ENCODE measurements around the gene OLFM2.

Gene OLFM2

DNA sequence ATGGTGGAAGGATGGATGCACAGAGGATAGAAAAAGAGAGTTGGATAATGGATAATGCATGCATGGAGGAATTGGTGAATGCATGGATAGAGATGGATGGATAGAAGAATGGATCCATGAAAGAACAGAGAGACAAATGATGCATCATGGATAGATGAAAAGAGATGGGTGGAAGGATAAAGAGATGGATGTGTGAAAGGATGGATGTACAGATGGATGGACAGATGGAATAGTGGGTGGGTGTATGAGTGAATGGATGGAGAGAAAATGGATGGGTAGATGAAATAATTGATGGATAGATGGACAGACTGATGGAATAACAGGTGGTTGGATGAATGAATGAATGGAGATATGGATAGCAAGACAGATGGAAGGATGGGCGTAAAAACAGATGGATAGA lies 25.7 kb downstream of the OLFM2 start:
- FAIRE-seq (no peak), DNase-seq (ENCODE audit: low spot score) (no peak)

DNA sequence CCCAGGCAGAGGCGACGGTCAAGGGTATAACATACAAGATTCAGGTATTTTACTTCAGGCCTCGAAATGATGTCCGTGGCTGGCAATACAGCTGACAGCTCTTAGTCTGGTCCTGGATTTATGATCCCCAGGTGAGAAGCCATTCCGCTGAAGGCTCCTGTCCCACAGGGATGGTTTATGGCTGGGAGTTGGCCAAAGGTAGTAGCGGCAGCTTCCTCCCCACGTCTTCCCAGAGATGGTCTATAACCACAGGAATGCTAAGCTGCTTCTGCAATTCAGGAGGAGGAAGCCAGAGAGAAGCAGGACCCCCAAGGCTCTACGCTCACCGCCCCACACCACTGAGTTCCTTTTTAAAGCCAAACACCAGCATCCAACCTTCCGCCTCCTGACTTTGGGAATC lies 27.1 kb downstream of the OLFM2 start:
- DNase-seq (ENCODE audit: low spot score) (no peak), FAIRE-seq (no peak)

DNA sequence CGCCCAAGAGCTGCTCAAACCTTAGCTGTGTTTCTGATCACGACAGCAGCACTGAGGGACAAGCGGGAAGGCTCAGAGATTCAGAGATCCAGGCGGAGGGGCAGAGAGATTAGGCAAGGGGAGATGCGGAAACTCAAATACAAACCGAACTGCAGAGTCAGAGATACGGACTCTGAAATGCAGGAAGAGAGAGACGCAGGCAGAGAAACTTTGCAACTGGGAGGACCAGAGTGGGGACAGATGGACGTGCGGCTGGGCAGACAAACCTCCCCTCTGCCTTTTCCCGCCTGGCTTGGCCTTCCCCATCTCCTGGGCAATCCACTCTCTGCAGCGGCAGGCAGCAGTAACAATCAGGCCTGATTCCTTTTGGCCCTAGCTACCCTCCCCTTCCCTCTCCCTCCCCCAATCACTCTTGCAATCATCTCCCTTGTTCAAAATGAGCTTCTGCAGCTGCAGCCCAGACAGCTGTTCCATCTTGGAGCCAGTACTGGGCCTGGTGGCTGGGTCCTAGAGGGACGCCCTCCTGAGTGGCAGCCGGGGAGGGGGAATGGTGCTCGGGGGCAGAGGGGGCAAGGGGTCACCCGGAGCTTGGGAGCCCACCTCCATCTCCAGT lies 29.7 kb downstream of the OLFM2 start:
- no peak for FAIRE-seq

DNA sequence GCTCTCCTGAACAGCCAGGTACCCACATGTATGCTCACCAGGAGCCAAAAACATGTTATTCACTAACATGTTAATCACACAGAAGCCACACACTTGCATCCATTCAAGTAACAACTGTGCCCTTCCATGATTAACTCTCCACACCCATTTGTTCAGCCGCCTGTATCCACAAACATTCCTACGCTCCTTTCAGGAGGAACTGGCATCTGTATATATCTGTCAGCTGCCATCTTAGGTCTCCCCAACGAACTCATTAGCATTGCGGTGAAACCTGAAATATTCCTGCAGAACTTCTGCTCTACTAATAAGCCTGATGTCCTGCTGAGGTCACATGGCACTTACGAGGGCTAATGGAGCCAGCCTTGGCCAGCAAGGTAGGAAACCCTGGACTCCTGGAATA lies 33.0 kb downstream of the OLFM2 start:
- FAIRE-seq = no peak
- no peak for DNase-seq (ENCODE audit: low spot score)

More for the DNA sequence above, 29.7 kb downstream of the OLFM2 start:
- no peak for DNase-seq (ENCODE audit: low spot score)

DNA sequence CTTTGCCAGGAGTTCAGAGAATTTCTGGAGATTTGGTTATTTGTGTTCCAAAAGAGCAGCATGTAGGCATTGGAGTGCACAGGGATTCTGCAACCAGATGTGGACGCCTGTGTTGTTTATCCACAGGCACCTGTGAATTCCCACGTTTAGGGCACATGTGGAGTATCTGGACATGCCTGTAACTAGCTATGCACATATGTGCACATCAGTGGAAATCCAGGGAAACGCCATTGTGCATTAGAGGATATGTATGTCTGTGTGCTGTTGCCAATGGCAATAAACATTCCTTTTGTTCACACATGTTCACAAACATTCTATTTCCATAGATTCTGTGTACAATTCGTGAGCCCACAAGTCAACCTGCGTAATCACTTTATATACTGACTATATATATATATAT lies 34.7 kb downstream of the OLFM2 start:
- FAIRE-seq = no peak
- DNase-seq (ENCODE audit: low spot score) = no peak

DNA sequence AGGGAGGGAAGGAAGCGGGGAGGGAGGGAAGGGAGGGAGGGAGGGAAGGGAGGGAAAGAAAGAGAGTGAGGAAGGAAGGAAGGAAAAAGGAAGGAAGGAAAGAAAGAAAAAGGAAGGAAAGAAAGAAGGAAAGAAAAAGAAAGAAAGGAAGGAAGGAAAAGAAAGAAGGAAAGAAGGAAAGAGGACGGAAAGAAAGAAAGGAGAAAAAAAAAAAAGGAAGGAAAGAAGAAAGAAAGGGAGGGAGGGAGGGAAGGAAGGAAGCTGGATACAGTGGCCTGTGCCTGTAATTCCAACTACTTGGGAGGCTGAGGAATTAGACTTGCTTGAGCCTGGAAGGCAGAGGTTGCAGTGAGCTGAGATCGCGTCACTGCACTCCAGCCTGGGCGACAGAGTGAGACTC lies 35.3 kb downstream of the OLFM2 start:
- DNase-seq (ENCODE audit: low spot score) (no peak), FAIRE-seq (no peak)

DNA sequence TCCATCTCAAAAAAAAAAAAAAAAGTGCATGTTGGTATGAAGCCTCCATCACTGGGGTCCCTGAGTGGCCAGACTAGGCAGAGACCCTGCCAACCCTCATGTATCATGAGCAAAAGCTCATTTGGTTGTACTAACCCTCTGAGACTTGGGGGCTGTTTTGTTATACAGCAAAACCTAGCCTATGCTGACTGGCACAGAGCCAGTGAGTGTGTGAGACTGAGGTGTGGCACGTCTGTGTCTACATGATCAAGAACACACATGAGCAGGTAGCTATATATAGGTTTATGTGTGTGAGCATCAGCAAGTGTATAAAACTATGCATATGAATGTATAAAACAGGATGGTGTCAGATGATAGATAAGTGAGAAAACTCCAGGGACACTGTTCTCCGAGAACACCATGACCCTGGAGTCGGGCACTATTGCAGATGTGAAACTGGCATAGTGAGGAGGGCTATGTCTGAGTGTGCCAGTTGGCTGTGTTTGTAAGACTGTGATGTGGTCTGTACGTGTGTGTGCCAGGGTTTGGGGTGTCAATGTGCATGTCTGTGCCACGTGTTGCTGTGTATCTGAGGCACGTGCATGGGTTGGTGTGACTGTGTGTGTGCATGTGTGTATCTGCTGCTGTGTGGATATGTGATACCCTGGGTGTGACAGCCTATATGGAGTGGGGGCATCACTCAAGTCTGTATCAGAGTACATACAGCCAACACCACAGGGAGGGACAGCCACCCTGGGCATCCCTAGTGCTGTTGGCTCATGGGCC lies 44.5 kb downstream of the OLFM2 start:
- FAIRE-seq = no peak

DNA sequence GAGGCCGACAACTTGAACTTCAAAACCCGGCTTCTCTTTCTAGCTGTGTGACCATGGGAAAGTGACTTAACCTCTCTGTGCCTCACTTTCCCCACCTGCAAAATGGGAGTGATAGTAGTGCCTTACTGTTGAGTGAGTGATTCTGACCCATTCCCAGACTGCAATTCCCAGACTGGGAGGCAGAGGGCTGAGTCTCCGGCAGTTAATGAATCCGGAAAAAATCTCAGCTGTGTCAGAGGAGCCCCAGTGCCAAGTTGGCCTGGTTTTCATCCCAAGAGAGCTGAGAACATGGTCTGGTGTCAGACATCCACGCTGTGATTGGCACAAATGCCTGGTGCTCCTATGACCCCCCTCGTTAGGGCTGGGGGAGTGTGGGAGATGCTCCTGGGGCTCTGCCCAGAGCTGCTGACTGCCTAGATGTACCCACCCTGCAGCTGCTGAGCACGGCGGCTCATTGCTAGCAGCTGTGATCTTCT lies 51.2 kb downstream of the OLFM2 start:
- no peak for FAIRE-seq
- DNase-seq (ENCODE audit: low spot score) = no peak

More for the DNA sequence above, 44.5 kb downstream of the OLFM2 start:
- DNase-seq (ENCODE audit: low spot score) = no peak

DNA sequence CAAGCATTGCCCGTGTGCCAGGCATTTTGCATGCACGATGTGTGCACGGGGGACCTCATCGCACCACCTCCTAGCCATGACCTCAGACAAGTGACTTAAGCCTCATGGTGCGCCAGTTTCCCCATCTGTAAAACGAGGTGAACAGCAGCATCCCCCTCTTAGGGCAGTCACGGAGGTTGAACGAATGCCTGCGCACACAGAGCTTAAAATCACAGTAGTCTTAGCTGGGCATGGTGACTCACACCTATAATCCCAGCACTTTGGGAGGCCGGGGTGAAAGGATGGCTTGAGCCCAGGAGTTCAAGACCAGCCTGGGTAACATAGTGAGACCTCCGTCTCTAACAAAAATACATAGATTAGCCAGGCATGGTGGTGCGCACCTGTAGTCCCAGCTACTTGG lies 52.6 kb downstream of the OLFM2 start:
- DNase-seq (ENCODE audit: low spot score) = no peak
- FAIRE-seq = no peak

DNA sequence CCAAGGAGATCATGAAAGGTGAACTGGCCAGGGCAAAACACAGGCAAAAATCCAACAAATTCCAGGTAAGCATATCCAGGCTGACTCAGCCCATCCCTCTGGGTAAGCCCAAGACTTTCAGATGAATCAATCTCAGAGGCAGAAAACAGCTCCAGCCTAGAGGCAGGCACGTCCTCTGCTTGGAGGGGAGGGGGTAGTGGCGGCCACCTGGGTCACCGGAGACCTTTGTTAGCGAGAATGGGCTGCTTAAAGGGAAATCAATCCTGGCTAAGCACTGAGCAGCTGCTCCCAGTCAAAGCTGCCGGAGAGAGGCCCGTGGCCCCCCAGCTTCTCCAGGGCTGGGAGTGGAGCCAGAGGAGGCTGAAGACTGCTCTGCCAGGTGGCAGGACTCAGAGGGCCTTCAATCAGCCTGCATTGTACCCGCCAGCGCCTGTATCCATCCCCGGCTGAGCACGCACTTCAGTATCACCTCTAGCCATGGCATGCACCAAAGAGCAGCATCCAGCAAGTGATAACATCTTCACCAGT lies 53.0 kb downstream of the OLFM2 start:
- DNase-seq (ENCODE audit: low spot score) (peak; percentile 30), FAIRE-seq (no peak)

DNA sequence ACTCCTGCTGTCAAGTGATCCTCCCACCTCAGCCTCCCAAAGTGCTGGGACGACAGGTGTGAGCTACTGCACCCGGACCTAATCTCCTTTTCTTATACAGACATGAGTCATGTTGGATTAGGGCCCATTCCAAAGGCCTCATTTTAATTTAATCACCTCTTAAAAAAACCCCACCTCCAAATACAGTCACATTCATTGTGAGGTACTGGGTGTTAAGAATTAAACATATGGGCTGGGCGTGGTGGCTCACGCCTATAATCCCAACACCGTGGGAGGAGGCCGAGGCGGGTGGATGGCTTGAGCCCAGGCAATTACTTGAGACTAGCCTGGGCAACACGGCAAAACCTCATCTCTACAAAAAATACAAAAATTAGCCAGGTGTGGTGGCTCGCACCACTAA lies 54.6 kb downstream of the OLFM2 start:
- DNase-seq (ENCODE audit: low spot score) = no peak
- FAIRE-seq = no peak

DNA sequence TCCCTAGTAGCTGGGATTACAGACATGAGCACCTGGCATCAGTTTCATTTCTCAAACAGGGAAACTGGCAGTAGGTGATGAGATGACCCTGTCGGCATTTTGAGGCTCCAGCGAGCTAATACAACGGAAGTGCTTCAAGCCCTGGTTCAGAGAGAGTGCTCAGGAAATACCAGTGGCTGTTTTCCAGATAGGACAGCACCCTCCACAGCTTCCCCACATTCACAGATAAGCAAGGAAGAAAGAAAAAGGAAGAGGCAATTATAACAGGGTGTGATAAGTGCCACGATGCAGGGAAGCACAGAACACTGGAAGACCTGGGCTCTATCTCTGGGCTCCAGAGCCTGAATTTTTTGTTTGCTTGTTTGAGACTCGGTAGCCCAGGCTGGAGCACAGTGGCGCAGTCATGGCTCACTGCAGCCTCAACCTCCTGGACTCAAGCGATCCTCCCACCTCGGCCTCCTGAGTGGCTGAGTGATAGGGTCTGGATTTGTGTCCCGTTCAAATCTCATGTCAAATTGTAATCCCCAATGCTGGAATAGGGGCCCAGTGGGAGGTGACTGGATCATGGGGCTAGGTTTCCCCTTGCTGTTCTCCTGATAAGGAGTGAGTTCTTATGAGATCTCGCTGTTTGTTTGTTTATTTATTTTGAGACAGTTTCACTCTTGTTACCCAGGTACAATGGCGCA lies 57.7 kb downstream of the OLFM2 start:
- FAIRE-seq (no peak), DNase-seq (ENCODE audit: low spot score) (peak; percentile 19)

DNA sequence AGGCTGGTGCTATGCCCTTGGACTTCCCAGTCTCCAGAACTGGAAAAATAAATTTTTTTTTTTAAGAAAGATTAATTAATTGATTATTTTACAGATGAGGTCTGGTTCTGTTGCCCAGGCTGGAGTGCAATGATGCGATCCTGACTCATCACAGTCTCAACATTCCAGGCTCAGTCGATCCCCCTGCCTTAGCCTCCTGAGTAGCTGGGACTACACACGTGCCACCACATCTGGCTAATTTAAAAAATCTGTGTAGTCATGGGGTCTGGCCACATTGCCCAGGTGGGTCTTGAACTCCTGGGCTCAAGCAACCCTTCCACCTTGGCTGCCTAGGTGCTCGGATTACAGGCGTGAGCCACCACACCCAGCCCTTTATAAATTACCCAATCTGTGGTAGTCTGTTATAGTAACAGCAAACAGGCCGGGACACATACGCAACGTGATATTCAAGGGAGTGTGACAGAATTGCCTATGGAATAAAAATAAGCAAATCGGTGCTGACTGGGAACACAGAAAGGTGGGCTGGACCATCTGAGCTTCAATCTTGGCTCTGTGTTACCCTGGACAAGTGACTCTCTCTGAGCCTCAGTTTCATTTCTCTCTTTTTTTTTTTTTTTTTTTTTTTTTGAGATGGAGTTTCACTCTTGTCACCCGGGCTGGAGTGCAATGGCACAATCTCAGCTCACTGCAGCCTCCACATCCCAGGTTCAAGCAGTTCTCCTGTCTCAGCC lies 58.4 kb downstream of the OLFM2 start:
- FAIRE-seq (no peak), DNase-seq (ENCODE audit: low spot score) (peak; percentile 30)

DNA sequence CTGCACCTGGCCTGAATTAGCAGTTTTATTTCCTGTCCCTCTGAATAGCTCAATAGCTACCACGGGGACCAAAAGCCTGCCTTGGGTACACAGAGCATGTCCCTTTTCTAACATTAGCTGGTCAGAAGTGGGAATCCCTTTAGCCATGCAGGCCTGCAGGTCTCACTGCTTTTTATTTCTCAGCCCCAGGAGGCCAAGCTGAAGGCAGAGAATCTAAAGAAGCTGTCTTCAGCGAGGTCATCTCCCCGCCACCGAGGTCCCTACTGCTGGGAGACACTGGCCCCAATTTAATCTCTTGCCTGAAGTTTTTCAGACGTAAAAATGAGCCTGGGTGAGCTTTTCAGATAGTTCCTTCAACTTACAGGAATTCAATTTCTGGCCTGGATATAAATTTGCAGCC lies 60.5 kb downstream of the OLFM2 start:
- FAIRE-seq (no peak), DNase-seq (ENCODE audit: low spot score) (no peak)

DNA sequence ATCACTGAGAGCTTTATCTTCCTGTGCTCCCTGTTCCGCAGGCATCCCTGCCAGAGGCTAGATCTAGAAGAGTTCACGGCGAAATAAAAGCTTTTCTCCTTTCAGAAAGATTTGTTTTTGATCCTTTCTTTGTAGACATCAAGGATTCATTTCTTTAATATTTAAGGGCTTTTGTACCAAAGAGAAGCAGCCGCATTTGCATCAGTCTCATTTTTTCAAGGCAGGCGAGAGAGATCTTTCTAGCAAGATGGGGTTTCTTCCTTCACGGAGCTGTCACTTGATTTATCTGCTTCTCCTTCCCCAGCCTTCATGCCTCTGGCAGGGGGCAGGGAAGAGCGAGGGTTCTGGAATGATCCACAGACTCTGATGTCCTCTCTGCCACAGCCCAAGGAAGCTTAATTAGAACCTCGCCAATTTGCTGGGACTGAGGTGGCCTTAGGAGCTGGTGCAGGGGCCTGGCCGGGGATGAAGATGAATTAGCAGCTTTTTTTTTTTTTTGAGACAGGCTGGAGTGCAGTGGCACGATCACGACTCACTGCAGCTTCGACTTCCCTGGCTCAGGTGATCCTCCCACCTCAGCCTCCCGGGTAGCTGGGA lies 61.2 kb downstream of the OLFM2 start:
- no peak for FAIRE-seq

DNA sequence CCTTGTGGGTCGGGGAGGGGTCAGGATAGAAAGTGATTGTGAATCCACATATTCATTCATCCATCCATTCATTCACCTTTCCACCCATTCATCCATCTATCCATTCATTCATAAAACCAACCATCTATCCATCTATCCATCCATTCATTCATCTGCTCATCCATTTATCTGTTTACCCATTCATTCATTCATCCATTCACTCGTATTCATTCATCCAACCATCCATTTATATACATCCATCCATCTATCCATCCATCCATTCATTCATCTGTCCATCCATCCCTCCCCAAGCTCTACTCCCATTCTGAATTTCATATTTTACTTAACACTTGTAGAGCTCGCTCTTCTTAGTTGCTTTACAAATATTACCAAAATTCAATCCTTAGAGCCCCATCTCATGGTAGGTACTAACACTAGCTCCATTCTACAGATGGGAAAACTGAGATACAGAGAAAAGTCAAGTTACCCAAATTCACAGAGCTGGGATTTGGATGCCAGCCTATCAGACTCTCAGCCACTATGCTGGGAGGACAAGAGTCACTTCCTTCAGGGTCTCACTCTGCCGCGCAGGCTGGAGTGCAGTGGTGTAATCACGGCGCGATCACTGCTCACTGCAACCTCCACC lies 63.6 kb downstream of the OLFM2 start:
- no peak for DNase-seq (ENCODE audit: low spot score)
- FAIRE-seq = no peak

More for the DNA sequence above, 61.2 kb downstream of the OLFM2 start:
- DNase-seq (ENCODE audit: low spot score) = no peak

DNA sequence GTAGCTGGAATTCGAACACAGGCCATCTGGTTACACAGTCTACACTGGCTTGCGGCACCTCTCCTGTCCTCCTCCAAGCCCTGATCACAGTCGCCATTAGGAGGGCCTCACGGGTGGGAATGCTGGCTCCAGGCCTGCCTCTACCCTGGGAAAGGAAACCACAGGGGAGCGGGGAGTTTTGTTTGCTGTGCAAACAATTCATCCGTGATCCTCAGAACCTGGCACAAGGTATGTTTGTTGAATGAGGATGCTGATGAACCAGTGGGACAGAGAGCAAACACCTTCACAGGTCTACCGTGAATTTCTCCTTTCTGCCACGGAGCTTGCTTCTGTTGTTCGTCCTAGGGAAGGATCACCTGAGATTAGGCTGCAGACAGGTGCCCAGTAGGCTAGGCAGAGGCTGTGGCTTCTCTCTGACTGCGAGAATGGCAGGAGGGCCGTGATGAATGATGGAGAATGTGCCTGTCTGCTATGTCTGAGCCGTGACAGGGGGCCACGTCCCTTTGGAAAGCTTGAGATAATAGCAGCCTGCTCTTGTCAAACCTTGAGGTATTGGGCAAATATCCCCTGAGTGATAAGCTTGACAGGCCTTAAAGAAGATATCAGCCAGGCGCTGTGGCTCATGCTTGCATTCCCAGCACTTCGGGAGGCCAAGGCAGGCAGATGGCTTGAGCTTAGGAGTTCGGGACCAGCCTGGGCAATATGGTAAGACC lies 64.5 kb downstream of the OLFM2 start:
- FAIRE-seq (no peak), DNase-seq (ENCODE audit: low spot score) (no peak)

DNA sequence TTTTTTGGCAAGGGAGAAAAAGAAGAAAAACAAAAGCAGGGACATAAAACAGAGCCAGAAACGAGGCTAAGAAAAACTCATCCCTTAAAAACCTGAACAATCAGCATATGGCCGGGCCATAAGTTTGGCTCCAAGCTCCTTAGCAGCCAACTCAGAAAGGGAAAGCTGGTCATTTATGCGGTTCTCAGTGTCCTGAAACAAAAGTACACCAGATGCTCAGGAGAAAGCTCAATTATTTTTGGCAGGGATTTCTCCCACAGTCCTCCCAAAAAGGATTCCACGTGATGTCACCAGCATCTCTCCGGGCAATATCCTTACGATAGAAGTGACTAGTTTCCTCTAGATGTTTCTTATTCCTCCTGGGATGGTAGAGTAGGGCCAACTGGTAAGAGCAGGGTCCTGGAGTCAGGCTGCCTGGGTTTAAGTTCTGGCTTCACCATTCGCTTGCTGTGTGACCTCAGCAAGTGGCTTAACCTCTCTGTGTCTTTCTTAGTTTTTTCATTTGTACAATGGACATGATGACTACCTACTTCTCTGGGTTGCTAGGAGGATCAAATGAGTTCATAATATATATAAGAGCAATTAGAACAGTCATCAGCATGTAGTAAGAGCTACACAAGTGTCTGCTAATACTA lies 67.2 kb downstream of the OLFM2 start:
- DNase-seq (ENCODE audit: low spot score) = no peak

DNA sequence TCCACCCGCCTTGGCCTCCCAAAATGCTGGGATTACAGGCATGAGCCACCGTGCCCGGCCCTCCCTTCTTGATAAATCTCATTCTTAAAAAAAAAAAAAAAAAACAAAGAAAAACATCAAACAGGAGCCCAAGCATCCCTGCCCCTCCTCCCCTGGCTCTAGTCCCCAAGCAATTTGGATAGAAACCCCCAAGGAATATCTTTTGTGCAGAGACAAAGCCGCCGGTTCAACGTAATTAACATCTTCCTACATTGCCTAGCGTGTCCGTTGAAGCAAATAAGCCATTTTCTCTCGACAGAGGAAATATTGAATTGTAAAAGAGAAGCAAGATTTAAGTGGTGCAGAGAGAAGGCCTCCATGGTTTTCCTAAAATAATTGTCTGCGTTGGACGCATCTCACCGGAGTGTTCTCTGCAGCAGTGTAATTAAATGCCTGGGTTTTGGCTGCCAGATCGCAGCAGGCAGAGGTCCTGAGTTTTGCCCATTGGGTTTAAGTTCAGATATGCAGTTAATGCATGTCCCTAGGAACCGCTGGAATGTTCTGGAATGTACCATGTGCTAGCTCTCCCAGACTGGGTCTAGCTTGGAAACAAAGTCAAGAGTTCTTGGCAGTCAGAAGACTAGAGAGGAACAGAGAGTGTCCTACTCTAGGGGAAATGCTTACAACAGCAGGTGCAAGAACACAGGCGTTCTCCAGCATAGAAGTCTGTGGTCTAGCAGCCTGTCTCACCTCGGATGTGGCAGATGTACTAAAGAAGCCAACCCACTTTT lies 70.4 kb downstream of the OLFM2 start:
- DNase-seq (ENCODE audit: low spot score) = no peak
- no peak for FAIRE-seq

More for the DNA sequence above, 67.2 kb downstream of the OLFM2 start:
- no peak for FAIRE-seq
